H9 (cell line): ENCODE measurements around the gene ACAD8. TPM values are rescaled to one million over a fixed set of nuclear protein-coding genes. Genes with fewer than 3 reads are reported as not detected.

Experiments used
- DNase-seq: peaks from one replicate; pipeline ENCODE4 v3.0.0-alpha.2; 2017
- H2AFZ ChIP-seq: one replicate; pipeline ENCODE4 v1.6.1; 2013; ENCODE audit warnings: mild to moderate bottlenecking, low read length, control low read depth, moderate library complexity
- H2AK5ac ChIP-seq: 2 replicates; pipeline ENCODE4 v1.6.1; 2013; ENCODE audit warnings: low read length, control low read depth, mixed read lengths; ENCODE audit not compliant: insufficient read length
- H2BK120ac ChIP-seq: one replicate; pipeline ENCODE4 v1.6.1; 2013; ENCODE audit warnings: low read depth, mild to moderate bottlenecking, low read length, control low read depth, inconsistent platforms; ENCODE audit not compliant: poor library complexity, severe bottlenecking
- H2BK12ac ChIP-seq: 2 replicates; pipeline ENCODE4 v1.6.1; 2013; ENCODE audit warnings: low read length, control low read depth, mixed read lengths, low read depth; ENCODE audit not compliant: insufficient read length
- H2BK15ac ChIP-seq: 2 replicates; pipeline ENCODE4 v1.6.1; 2013; ENCODE audit warnings: low read depth, low read length, control low read depth
- H2BK20ac ChIP-seq: one replicate; pipeline ENCODE4 v1.6.1; 2013; ENCODE audit warnings: low read depth, mild to moderate bottlenecking, low read length, control low read depth, inconsistent platforms; ENCODE audit not compliant: poor library complexity, severe bottlenecking
- H2BK5ac ChIP-seq: 2 replicates; pipeline ENCODE4 v1.6.1; 2013; ENCODE audit warnings: low read length, control low read depth, mixed read lengths; ENCODE audit not compliant: insufficient read length
- H3K14ac ChIP-seq: 2 replicates; pipeline ENCODE4 v1.6.1; 2013; ENCODE audit warnings: low read length, control low read depth; ENCODE audit not compliant: insufficient read depth
- H3K18ac ChIP-seq: 2 replicates; pipeline ENCODE4 v1.6.1; 2013; ENCODE audit warnings: low read depth, mild to moderate bottlenecking, mixed read lengths, low read length, control low read depth; ENCODE audit not compliant: insufficient read length
- H3K23ac ChIP-seq: 2 replicates; pipeline ENCODE4 v1.6.1; 2013; ENCODE audit warnings: low read length, control low read depth, mixed read lengths, low read depth; ENCODE audit not compliant: insufficient read length
- H3K23me2 ChIP-seq: 2 replicates; pipeline ENCODE4 v1.6.1; 2013; ENCODE audit warnings: low read depth, mild to moderate bottlenecking, mixed read lengths, low read length, control low read depth; ENCODE audit not compliant: insufficient read length, poor library complexity, severe bottlenecking
- H3K27ac ChIP-seq: 2 replicates; pipeline ENCODE4 v1.5.1; 2013; ENCODE audit warnings: low read length, control low read depth, mixed read lengths, low read depth; ENCODE audit not compliant: insufficient read length
- H3K27me3 ChIP-seq: 2 replicates; pipeline ENCODE4 v1.6.1; 2013; ENCODE audit warnings: low read length, control low read depth, inconsistent platforms; ENCODE audit not compliant: insufficient read depth
- H3K4ac ChIP-seq: 2 replicates; pipeline ENCODE4 v1.6.1; 2013; ENCODE audit warnings: low read depth, mild to moderate bottlenecking, control low read depth, inconsistent platforms, low read length, moderate library complexity
- H3K4me1 ChIP-seq: 2 replicates; pipeline ENCODE4 v1.6.1; 2013; ENCODE audit warnings: low read length, control low read depth, inconsistent platforms; ENCODE audit not compliant: insufficient read depth
- H3K4me2 ChIP-seq: 2 replicates; pipeline ENCODE4 v1.6.1; 2013; ENCODE audit warnings: low read length, control low read depth, mixed read lengths; ENCODE audit not compliant: insufficient read length, insufficient read depth
- H3K56ac ChIP-seq: 2 replicates; pipeline ENCODE4 v1.6.1; 2013; ENCODE audit warnings: low read depth, mild to moderate bottlenecking, mixed read lengths, low read length, control low read depth; ENCODE audit not compliant: insufficient read length
- H3K79me1 ChIP-seq: 2 replicates; pipeline ENCODE4 v1.6.1; 2013; ENCODE audit warnings: low read depth, mild to moderate bottlenecking, moderate library complexity, low read length, control low read depth, inconsistent platforms; ENCODE audit not compliant: insufficient read depth, poor library complexity, severe bottlenecking
- H3K79me2 ChIP-seq: 2 replicates; pipeline ENCODE4 v1.6.1; 2013; ENCODE audit warnings: low read length, control low read depth, inconsistent platforms; ENCODE audit not compliant: insufficient read depth
- H3K9ac ChIP-seq: 2 replicates; pipeline ENCODE4 v1.6.1; 2013; ENCODE audit warnings: low read length, control low read depth, mixed read lengths; ENCODE audit not compliant: insufficient read length; ENCODE audit errors: extremely low read depth
- H3K9me3 ChIP-seq: one replicate; pipeline ENCODE4 v1.6.1; 2013; ENCODE audit warnings: low read depth, low read length, inconsistent platforms; ENCODE audit not compliant: control insufficient read depth
- H3T11ph ChIP-seq: one replicate; pipeline ENCODE4 v1.6.1; 2013; ENCODE audit warnings: mild to moderate bottlenecking, low read length, control low read depth, inconsistent platforms
- H4K20me1 ChIP-seq: one replicate; pipeline ENCODE4 v1.6.1; 2013; ENCODE audit not compliant: control insufficient read depth, insufficient read length, insufficient read depth
- H4K5ac ChIP-seq: 2 replicates; pipeline ENCODE4 v1.6.1; 2013; ENCODE audit warnings: low read depth, mild to moderate bottlenecking, mixed read lengths, low read length, control low read depth; ENCODE audit not compliant: insufficient read length
- H4K8ac ChIP-seq: replicated peaks from 2 replicates; pipeline ENCODE4 v1.6.1; 2013; ENCODE audit warnings: low read length, control low read depth, mixed read lengths, low read depth; ENCODE audit not compliant: insufficient read length
- H4K91ac ChIP-seq: 2 replicates; pipeline ENCODE4 v1.6.1; 2013; ENCODE audit warnings: low read depth, mild to moderate bottlenecking, moderate library complexity, mixed read lengths, low read length, control low read depth; ENCODE audit not compliant: insufficient read length
- H3K27ac Mint-ChIP-seq, 3 experiments: 2 replicates in 2 of 3; 3 replicates in 1 of 3; pipeline ENCODE4 v1.8.0; 2020 to 2021; ENCODE audit warnings: mixed read lengths in 3 of 3, mild to moderate bottlenecking in 1 of 3, moderate library complexity in 1 of 3
- H3K27me3 Mint-ChIP-seq: 2 replicates; pipeline ENCODE4 v1.8.0; 2021; ENCODE audit warnings: low read depth, mild to moderate bottlenecking, moderate library complexity, mixed read lengths
- H3K36me3 Mint-ChIP-seq, 3 experiments: 2 replicates in 2 of 3; 3 replicates in 1 of 3; pipeline ENCODE4 v1.8.0; 2020 to 2021; ENCODE audit warnings: low read depth in 3 of 3, mixed read lengths in 3 of 3; ENCODE audit not compliant: insufficient read depth in 1 of 3
- H3K4me1 Mint-ChIP-seq, 2 experiments: 2 replicates each; pipeline ENCODE4 v1.8.0; 2020; ENCODE audit warnings: mixed read lengths in 2 of 2
- H3K4me3 Mint-ChIP-seq, 2 experiments: 2 replicates in 1 of 2; 3 replicates in 1 of 2; pipeline ENCODE4 v1.8.0; 2020 to 2021; ENCODE audit warnings: mild to moderate bottlenecking in 2 of 2, mixed read lengths in 2 of 2, moderate library complexity in 1 of 2
- H3K9me3 Mint-ChIP-seq, 2 experiments: 2 replicates in 1 of 2; 3 replicates in 1 of 2; pipeline ENCODE4 v1.8.0; 2020; ENCODE audit warnings: mild to moderate bottlenecking in 2 of 2, mixed read lengths in 2 of 2, moderate library complexity in 1 of 2
- WGBS: extraction: QIAGEN DNeasy Blood & Tissue Kit; methylation state at CpG from one replicate; pipeline ENCODE4 v1.1.7; 2013; ENCODE audit warnings: missing lambda C conversion rate, low lambda C conversion rate, mixed read lengths; ENCODE audit not compliant: insufficient read length; ENCODE audit errors: extremely low coverage; 5-methylcytosine and 5-hydroxymethylcytosine counted together
- total RNA-seq: library from RNA; stranded (reverse); gene quantifications from 2 replicates; pipeline ENCODE4 v1.2.1, GENCODE V29; 2021
- TF ChIP-seq, protein P1 (sequence below): fragments of 200-600 bp; sonication (generic); conservative IDR thresholded peaks from 3 replicates; pipeline ENCODE4 v1.8.0; 2021; ENCODE audit warnings: antibody characterized with exemption, mild to moderate bottlenecking

The ACAD8 gene
- total RNA-seq, 1 experiment from 2014 or later, result 46.8 TPM

DNA sequence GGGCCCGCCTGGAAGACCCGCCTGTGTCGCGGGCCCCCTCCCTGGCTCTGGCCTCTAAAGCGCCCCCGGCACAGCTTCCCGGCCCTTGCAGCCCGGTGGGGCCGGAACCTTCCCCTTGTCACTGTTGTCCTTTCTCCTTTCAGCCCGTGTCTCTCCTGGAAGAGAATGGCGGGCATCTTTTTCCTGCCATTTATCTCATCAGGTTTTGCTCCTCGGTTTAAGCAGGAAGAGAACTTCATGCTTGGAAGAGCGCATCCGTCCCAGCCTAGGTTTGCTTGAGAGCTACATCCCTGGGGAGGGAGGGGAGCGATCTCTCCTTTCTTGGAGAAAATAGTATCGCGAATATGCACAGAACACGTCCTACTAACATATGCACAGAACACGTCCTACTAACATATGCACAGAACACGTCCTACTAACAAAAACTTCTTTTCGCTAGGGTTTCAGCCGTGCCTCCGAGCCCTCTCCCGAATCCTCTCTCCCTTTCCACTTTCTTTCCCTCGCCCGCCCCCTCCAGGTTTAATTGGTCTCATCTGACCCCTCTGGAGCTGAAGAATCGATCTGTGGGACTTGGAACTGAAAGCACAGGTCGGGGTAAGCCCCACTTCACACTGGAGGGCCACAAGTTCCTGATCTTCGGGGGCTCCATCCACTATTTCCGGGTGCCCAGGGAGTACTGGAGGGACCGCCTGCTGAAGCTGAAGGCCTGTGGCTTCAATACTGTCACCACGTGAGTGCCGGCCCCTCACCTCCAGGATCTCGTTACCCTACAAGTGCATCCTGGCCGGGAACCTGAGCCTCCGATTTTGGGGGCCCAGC, 24.0 kb downstream of the ACAD8 start:
- H3K79me1 ChIP-seq, result no peaks in the 10 kb centered on the region
- no peak overlapping the region for H3K14ac ChIP-seq
- no peak overlapping the region for H3K23ac ChIP-seq
- no peak overlapping the region for H3K9ac ChIP-seq
- TF ChIP-seq, protein P1, sequence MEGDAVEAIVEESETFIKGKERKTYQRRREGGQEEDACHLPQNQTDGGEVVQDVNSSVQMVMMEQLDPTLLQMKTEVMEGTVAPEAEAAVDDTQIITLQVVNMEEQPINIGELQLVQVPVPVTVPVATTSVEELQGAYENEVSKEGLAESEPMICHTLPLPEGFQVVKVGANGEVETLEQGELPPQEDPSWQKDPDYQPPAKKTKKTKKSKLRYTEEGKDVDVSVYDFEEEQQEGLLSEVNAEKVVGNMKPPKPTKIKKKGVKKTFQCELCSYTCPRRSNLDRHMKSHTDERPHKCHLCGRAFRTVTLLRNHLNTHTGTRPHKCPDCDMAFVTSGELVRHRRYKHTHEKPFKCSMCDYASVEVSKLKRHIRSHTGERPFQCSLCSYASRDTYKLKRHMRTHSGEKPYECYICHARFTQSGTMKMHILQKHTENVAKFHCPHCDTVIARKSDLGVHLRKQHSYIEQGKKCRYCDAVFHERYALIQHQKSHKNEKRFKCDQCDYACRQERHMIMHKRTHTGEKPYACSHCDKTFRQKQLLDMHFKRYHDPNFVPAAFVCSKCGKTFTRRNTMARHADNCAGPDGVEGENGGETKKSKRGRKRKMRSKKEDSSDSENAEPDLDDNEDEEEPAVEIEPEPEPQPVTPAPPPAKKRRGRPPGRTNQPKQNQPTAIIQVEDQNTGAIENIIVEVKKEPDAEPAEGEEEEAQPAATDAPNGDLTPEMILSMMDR, result peak; percentile 27; the same call in 2 of the 3 replicates
- no peak overlapping the region for H2AFZ ChIP-seq
- H3K56ac ChIP-seq, result no peak overlapping the region
- no peak overlapping the region for H2BK15ac ChIP-seq
- no peaks in the 10 kb centered on the region for H3K27me3 ChIP-seq
- Mint-ChIP-seq H3K27me3 (peaks cover 15% of the 10 kb centered on the region), H3K9me3 (peaks cover 0 to 4% of the 10 kb centered on the region in 2 experiments; a peak in 3 of 5 replicates), H3K4me1 (peaks cover 30 to 36% of the 10 kb centered on the region in 2 experiments), H3K4me3 (peak overlapping the region; percentile 89 to 96), H3K27ac (no peak overlapping the region; a peak in 2 of 7 replicates), H3K36me3 (peaks cover 7 to 13% (median 8%) of the 10 kb centered on the region in 3 experiments; a peak in 6 of 7 replicates)
- no peak overlapping the region for H3T11ph ChIP-seq
- no CpG with 5 or more reads among the region's 36 CpGs for WGBS
- H3K4me1 ChIP-seq, result 0 out of 2 replicates have a peak, but pooled peaks cover 2% of the 10 kb centered on the region
- H2BK5ac ChIP-seq, result no peak overlapping the region
- no peak overlapping the region for H4K8ac ChIP-seq
- H3K4ac ChIP-seq, result no peak overlapping the region
- peaks cover 21% of the 10 kb centered on the region for H3K23me2 ChIP-seq
- H3K18ac ChIP-seq, result no peak overlapping the region
- no peak overlapping the region for H2BK20ac ChIP-seq
- no peak overlapping the region for H2BK120ac ChIP-seq
- H4K91ac ChIP-seq, result no peak overlapping the region
- no peak overlapping the region for H2BK12ac ChIP-seq
- H4K5ac ChIP-seq, result no peak overlapping the region
- DNase-seq, result peak; percentile 52
- H3K79me2 ChIP-seq, result peaks cover 7% of the 10 kb centered on the region; the same call in 1 of the 2 replicates
- no peaks in the 10 kb centered on the region for H4K20me1 ChIP-seq
- no peak overlapping the region for H2AK5ac ChIP-seq
- H3K4me2 ChIP-seq, result peak overlapping the region; percentile 86
- H3K27ac ChIP-seq, result no peak overlapping the region
- H3K9me3 ChIP-seq, result no peaks in the 10 kb centered on the region
